Measurements from ENCODE around the gene RFTN1.

Gene RFTN1

GRCh38 chr3:16295298-16295890 lies 218.1 kb downstream of the RFTN1 start:
- DNase-seq = no peak

- no peak for DNase-seq
Observed at GRCh38 chr3:16294844-16295243, 218.7 kb downstream of the RFTN1 start.

GRCh38 chr3:16290827-16291196 lies 222.7 kb downstream of the RFTN1 start:
- no peak for DNase-seq

- no peak for DNase-seq
Observed at GRCh38 chr3:16290007-16290826, 223.3 kb downstream of the RFTN1 start.

DNA sequence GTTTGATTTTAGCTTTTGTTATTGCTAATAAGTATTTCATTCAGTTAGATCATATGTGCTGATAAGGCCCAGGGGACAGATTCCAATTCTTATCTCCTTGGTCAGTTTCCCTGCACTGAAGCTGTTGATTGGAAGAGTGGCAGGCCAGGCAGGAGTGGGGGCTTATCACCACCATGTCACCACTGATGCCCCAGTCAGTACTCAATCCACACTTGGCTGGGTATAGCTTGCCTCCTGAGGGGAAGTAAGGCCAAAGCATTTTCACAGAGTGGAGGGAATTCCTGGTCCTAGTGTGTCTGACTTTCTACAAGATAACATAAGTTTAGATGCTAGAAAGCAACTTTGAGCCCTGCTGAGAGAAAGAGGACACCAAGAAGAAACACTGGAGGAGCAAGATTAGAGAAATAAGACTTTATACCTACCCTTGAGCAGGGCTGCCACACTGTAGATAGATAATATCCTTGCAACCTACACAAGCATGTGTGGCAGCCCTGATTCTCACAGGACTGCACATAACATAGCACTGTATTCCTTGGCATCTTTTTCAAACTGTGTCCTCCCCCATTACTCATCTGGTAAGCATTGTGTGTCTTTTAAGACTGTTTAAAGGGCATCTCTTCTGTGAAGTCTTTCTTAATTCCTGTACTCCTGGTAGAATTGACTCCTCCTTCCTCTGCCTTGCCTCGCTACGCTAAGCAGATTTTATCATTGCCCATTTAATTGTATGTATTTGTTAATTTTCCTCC lies 224.2 kb downstream of the RFTN1 start:
- DNase-seq = no peak

DNA sequence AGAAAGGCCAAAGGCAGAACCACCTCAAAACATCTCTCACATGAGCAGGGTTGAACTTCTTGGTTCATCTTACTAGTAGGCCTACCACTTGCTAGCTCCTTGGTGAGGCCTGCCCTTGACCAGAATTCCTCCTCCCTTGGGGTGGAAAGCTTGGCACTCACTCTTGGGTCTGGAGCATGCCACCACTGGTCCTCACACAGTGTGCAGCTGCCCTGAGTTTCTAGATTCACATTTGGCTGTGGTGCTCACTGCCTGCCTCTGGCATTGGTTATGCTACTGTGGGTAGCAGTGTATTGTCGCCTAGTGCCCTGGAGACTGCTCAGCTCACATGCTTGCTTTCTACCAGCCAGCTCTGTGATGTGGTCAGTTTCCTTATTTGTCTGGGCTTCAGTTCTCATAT lies 224.8 kb downstream of the RFTN1 start:
- DNase-seq = no peak

- DNase-seq = no peak
Observed at GRCh38 chr3:16286751-16287543, 226.6 kb downstream of the RFTN1 start.

DNA sequence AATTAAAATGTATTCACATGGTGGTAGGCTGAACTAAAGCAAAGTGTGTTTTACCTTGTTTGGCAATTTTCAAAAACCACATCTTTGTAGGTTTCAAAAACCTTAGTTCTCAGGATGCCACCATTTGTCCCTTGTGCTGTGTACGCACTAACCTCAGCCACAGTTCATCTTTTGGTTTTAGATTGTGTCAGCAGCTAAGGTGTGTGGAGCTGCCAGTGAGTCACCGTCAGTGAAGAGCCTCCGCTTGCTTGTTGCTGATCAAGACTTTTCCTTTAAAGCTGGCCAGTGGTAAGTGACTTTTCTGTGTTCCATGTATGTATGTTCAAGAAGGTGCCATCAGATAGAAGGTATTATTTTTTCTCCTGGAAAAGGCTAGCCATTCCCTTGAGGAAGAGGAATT lies 227.3 kb downstream of the RFTN1 start:
- no peak for DNase-seq

- DNase-seq = no peak
Observed at GRCh38 chr3:16284633-16285032, 228.9 kb downstream of the RFTN1 start.

GRCh38 chr3:16280671-16281070 lies 232.8 kb downstream of the RFTN1 start:
- DNase-seq = no peak

DNA sequence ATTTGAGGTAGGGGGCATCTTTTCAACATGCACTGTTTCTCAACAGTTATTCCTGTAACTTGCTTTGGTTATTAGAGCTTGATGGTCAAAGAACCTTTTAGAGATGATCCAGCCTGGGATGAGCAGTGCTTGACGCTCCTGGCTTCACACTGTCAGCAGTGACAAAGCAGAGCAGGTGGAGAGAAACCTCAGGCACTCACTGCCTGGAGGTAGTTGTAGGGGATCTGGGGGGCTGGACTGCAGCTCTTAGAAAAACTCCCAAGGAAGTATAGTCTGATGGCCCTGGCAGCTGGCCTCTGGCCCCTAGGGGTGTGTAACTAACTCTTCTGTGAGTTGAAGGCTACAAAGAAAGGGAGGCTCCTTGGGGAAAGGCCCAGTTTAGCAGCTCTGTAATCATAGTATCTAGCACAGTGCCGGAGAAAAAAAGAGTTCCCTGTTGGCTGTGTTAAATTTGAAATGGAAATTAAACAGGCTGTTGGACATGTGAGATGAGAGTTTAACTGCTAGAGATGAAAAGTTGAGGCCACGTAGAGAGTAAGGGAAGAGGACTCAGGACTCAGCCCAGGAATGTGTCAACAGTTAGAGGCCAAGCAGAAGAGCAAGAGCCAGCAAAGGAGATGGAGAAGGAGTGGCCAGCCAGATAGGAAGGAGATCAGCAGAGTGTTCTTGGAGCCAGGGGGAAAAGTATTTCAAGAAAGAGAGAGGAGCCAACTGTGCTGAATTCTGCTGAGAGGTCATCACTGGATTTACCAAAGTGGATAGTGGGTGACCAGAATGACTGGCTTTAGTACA lies 234.3 kb downstream of the RFTN1 start:
- no peak for DNase-seq

DNA sequence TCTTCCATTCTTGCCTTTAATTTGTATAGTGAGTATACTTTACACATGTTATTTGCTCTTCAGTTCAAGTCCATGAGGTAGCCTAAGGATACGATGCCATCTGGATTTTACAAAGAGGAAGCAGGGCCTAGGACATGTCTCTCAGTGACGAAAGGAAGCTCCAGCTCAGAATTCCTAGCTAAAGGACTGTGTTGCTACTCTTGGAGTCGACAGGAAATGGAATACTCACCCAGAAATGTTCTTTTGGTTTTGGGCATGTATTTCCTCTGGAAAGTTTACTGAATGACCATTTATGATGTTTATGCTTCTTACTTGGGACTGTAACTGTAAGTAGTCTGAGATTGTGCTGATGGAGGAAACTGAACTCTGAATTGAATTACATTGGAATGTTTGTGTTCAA lies 236.0 kb downstream of the RFTN1 start:
- no peak for DNase-seq

DNA sequence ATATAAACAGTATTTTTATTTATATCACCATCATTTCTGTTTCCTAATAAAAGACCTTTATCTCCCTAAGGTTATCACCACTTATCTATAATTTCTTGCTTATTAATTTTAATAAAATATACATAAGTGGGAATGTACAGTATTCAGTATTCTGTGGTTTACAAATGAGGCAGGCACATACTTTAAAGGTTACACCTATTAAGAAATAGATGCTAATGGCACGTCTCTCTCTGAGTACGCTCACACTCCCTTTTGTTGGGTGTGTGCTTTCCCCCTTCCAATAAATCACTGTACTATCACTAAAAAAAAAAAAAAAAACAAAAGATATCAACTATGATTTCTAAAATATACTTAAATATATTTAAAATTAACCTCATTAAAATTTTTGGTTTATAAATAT lies 239.6 kb downstream of the RFTN1 start:
- no peak for DNase-seq

- no peak for DNase-seq
Observed at GRCh38 chr3:16272588-16272987, 240.9 kb downstream of the RFTN1 start.

DNA sequence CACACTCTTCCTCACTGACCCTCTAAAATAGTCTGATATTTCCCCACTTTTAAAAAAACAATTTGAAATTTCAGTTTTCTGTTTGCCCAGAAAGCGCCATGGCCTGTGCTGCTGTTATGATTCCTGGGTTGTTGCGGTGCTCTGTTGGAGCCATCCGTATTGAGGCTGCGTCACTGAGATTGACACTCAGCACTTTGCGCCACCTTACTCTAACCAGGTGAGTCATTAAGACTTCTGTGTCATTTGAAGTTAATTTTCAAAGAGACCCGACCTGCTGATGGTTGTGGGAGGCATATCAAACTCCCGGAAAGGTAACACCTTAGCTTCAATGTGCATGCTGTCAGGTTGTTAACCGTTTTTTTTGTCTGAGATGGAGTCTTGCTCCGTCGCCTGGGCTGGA lies 242.6 kb downstream of the RFTN1 start:
- no peak for DNase-seq

DNA sequence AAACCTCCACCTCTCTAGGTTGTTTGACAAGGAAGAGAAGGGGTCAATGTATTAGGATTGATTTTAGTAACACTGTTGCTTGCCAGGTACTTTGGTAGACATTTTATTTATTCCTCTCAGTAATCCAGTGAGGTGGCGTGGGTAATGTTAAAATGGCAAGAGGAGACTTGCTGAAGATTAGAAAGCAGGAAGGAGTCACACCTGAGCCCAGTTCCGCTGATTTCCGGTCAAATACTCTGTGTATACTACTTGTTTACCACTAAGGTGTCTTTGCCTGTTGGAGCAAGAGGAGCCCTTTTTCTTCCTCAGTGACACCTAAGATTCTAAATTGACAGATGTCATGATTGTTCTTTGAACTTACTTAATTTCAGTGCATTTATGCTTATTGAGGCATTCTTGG lies 246.8 kb downstream of the RFTN1 start:
- DNase-seq = no peak
